K562 treated with DMSO at 1 percent for 24 hours (cell line): Measurements from ENCODE around the gene HDAC1. TPM values are rescaled to one million over a fixed set of nuclear protein-coding genes. Genes with fewer than 3 reads are reported as not detected.

Experiments used
- total RNA-seq: library from RNA; unstranded; fragments of 300-600 nt; gene quantifications from 2 replicates; pipeline ENCODE4 v1.2.3, GENCODE V29; 2022; ENCODE audit warnings: low read depth; ENCODE audit not compliant: insufficient read depth

HDAC1 gene
- total RNA-seq = 201 and 222 TPM in 2 replicates

DNA sequence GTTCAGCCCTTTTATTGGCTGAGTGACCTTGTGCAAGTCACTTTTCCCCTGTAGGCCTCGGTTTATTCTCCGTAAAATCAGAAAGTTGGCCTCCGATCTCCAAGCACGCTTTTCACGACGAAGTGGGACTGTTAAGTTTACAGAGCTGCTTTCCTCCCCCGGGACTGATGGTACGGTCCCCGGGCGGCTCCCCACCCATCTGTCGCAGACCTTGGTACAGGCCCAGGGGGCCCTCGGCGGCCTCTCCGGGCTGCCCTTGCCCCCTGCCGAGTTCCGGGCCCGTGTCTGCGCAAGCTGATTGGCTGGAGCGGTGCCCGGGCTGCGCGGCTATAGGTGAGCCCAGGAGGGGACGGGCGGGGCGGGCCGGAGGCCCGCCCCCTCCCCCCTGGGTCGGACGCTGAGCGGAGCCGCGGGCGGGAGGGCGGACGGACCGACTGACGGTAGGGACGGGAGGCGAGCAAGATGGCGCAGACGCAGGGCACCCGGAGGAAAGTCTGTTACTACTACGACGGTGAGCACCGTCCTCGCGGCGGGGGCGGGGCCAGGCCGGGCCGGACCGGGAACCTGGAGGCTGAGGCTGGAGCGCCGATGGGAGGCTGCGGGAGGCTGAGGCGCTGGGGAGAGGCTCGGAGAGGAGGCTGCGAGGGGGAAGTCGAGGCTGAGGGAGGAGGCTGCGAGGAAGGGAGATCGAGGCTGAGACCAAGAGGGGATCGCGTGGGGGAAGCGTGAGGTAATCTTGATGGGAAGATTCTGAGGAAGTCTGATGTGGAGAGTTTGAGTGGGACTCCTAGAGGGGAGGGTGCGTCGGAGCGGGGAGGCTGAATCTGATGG is at the start of gene HDAC1:
TSS of gene HDAC1 (plus strand) at position 376 of the 831 bp plus-strand sequence. CDS start at position 463, 87 bp downstream.

DNA sequence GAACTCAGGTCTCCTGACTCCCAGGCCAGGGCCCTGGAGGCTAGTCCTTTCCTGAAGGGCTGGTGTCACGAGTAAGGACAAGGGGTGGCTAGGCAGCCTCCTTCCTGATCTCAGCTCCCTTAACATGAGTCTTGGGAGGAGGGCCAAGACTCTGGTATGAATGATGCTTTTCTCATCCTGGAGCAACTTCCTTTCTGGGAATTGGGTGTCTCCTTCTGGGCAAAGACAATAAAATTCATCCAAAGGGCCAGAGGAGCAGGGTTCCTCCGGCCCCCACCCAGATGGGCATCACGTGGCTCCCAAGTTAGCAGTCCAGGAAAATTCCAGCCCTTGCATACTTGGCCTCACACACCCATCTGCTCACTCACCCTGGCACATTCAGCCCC is 45.0 kb upstream of the HDAC1 start, which contains the start of gene FAM167B:
TSS of gene FAM167B (plus strand) at position 335 of the 386 bp plus-strand sequence. CDS start 200 bp downstream, outside the sequence.

DNA sequence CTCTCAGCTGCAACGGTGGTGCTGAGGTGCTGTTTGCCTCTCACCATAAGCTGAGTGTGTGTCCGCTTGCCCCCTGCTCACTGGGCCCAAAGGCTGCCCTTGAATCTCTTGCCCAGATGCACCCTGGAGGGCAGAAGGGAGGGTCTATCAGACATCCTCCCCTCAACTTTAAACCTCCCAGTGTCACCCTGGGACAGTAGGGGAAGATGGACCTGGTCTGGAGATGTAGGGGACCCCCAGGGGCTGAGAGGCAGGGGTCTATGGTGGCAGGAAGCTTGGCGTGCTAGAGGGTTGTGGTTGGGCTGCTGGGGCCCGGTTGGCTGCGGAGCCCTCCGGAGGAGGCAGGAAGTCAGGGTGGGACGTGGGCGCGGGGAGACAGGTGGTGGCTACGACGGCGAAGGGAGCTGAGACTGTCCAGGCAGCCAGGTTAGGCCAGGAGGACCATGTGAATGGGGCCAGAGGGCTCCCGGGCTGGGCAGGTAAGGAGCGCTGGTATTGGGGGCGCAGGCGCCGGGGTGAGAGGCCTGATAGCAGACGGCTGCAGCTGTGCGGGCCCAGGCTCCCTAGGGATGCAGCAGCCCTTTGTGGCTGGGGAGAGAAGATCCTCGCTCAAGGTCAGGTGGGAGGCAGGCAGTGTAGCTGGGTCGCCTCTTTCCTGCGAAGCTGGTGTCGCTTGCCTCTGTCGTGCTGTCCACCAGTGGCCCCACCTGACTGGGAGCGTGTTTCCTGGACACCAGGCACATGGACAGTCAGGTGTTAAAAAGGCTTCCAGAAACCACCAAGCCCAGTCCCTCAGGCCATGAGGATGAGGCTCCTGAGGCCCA is 40.8 kb upstream of the HDAC1 start, which contains the start of gene LCK:
TSS of gene LCK (plus strand) at position 373 of the 824 bp plus-strand sequence. CDS start 23,065 bp downstream, outside the sequence.

DNA sequence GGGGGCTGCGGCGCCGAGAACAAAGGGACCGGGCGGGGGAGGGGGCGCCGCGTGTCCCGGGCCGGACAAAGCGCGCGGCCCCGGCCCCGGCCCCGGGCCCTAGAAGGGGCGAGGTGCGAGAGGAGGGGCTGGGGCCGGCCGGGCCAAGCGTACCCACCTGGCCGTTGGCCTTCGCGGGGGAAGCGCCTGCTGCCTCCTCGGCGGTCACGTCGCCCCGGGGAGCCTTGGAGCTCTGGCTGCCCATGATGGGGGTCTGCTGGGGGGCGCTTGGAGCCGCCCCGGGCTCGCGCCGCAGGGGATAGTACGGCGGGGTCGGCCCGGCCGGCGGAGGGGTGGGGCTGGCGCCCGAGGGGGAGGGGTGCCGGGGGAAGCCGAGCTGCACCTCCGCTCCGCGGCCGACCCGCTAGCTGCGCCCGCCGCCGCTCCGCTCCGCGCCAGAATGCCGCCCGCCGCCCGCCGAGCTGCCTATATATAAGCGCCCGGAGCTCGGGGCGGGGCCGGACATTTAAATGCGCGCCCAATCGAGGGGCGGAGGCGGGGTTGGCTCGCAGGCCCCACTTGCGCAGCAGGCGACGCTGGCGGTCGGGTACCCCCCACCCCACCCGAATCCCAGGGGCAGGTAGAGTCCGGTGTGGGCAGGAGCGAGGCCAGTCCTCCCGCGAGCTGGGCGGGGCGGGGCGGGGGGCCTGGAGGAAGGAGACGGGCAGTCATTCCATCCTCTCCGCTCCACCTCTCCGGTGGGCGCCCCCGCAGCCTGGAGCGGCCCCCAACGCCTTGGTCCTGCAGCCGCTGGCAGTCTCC is 44.1 kb downstream of the HDAC1 start, which contains the start of gene MARCKSL1:
TSS of gene MARCKSL1 (minus strand) at position 444 of the 801 bp plus-strand sequence. CDS start at position 244, 200 bp downstream.

DNA sequence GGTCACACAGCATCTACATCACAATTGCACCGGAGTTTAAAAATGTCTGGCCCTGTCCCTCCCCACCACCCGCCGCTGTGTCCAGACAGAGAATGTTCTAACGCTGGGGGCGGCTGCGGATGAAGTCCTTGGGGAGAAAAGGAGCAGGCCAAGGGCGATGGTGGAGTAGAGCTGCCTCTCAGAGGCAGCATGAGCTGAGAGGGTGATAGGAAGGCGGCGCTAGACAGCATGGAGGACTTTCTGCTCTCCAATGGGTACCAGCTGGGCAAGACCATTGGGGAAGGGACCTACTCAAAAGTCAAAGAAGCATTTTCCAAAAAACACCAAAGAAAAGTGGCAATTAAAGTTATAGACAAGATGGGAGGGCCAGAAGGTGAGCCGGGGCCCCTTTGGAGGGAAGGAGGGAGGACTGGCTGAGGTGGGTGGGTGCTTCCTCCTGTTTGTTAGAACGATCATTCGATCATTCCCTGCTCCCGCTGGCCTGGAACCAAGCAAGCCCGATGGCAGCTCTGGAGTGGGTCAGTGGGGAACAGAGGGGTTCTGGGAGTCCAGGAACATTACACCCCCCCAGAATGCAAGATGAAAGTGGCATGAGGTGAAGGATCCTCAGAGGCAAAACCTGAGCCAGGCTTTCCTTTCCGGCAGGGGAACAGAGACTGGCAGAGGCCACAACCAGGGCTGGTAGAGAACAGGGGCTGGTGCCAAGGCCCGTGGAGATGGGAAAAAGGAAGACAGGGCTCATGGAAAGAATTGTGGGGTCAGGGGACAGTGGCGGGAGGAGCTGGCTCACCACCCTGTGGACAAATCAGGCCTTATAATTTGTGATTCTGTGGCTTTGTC is 70.8 kb downstream of the HDAC1 start, which contains the start of the genes FAM229A and TSSK3:
TSS of gene FAM229A (minus strand) at position 12 of the 840 bp plus-strand sequence. CDS start 394 bp downstream, outside the sequence.
TSS of gene TSSK3 (plus strand) at position 66 of the 840 bp plus-strand sequence. CDS start at position 229, 163 bp downstream.

Other genes starting within 250 kb of the HDAC1 start
- 27.9 and 30.6 TPM in 2 replicates for gene TMEM39B, start 219.1 kb upstream of the HDAC1 start, total RNA-seq
- 20.3 and 20.9 TPM in 2 replicates for gene KPNA6, start 184.0 kb upstream of the HDAC1 start, total RNA-seq
- gene TXLNA, start 112.4 kb upstream of the HDAC1 start, total RNA-seq = 43.3 and 43.8 TPM in 2 replicates
- gene CCDC28B, start 91.5 kb upstream of the HDAC1 start, total RNA-seq = 39.0 and 39.9 TPM in 2 replicates
- 5.7 and 6.1 TPM in 2 replicates for gene IQCC, start 86.4 kb upstream of the HDAC1 start, total RNA-seq
- not detected in 2 replicates for gene DCDC2B, start 83.0 kb upstream of the HDAC1 start, total RNA-seq
- 11.8 and 14.2 TPM in 2 replicates for gene TMEM234, start 69.7 kb upstream of the HDAC1 start, total RNA-seq
- 260 and 263 TPM in 2 replicates for gene EIF3I, start 69.7 kb upstream of the HDAC1 start, total RNA-seq
- not detected in 2 replicates for gene FAM167B, start 44.9 kb upstream of the HDAC1 start, total RNA-seq
- not detected in 2 replicates for gene LCK, start 40.8 kb upstream of the HDAC1 start, total RNA-seq
- gene MARCKSL1, start 44.1 kb downstream of the HDAC1 start, total RNA-seq = 81.0 and 81.4 TPM in 2 replicates
- 13.8 and 16.1 TPM in 2 replicates for gene FAM229A, start 70.4 kb downstream of the HDAC1 start, total RNA-seq
- gene TSSK3, start 70.5 kb downstream of the HDAC1 start, total RNA-seq = 1.3 and 1.4 TPM in 2 replicates
- gene BSDC1, start 102.4 kb downstream of the HDAC1 start, total RNA-seq = 59.5 and 67.9 TPM in 2 replicates
- gene ZBTB8B, start 173.0 kb downstream of the HDAC1 start, total RNA-seq = not detected in 2 replicates
- gene ZBTB8A, start 247.3 kb downstream of the HDAC1 start, total RNA-seq = 0.09 TPM in 1 of 2 replicates, not detected in the other